Transverse colon (tissue), 4 donors: ENCODE results near the gene UBFD1. TPM values are rescaled to one million over a fixed set of nuclear protein-coding genes. Genes with fewer than 3 reads are reported as not detected.

Experiments
- DNase-seq: peaks from one replicate; pipeline ENCODE4 v3.0.0-alpha.2; 2019
- H3K27ac ChIP-seq, 4 donors: fragments of 200-600 bp; sonication (generic); 2 replicates each; pipeline ENCODE4 v1.5.1; 2016 to 2018; ENCODE audit warnings: inconsistent platforms in 4 of 4
- H3K27me3 ChIP-seq: fragments of 200-600 bp; sonication (generic); 2 replicates; pipeline ENCODE4 v1.5.1; 2017; ENCODE audit warnings: inconsistent platforms
- H3K36me3 ChIP-seq, 4 donors: fragments of 200-600 bp; sonication (generic); 2 replicates each; pipeline ENCODE4 v1.5.1; 2017 to 2019; ENCODE audit warnings: inconsistent platforms in 4 of 4
- H3K4me1 ChIP-seq, 4 donors: fragments of 200-600 bp; sonication (generic); 2 replicates each; pipeline ENCODE4 v1.5.1; 2017 to 2020; ENCODE audit warnings: inconsistent platforms in 4 of 4
- H3K4me3 ChIP-seq, 4 donors: fragments of 200-600 bp; sonication (generic); 1 replicate in 1 of 4; 2 replicates in 3 of 4; pipeline versions ENCODE4 v1.5.1 to v1.6.1; 2017 to 2019; ENCODE audit warnings: inconsistent platforms in 4 of 4
- H3K9me3 ChIP-seq, 2 donors: fragments of 200-600 bp; sonication (generic); 2 replicates each; pipeline ENCODE4 v1.5.1; 2017 to 2019; ENCODE audit warnings: inconsistent platforms in 2 of 2
- EP300 ChIP-seq: sonication (generic); formaldehyde crosslinking; IDR thresholded peaks from one replicate; pipeline ENCODE4 v1.6.1; 2017; ENCODE audit warnings: antibody characterized with exemption, low read depth
- POLR2A ChIP-seq: fragments of 450-650 bp; IDR thresholded peaks from one replicate; pipeline ENCODE4 v1.6.1; 2016; ENCODE audit warnings: antibody characterized with exemption, mild to moderate bottlenecking, moderate library complexity
- POLR2AphosphoS5 ChIP-seq, 3 donors: sonication (generic); formaldehyde crosslinking; IDR thresholded peaks; one replicate each; pipeline ENCODE4 v1.6.1; 2016; ENCODE audit warnings: antibody characterized with exemption in 3 of 3
- WGBS, 2 donors: methylation state at CpG; one replicate each; pipeline ENCODE4 v1.1.5; 2018; ENCODE audit warnings: low coverage in 1 of 2; 5-methylcytosine and 5-hydroxymethylcytosine counted together
- in situ Hi-C, 4 donors: fragments of 200-750 bp; cut with MboI; loops; one replicate each; pipeline versions ENCODE4 v1.15.0 to v1.15.1; 2017; ENCODE audit warnings: low sequenced_read_pairs in 3 of 4, low pct_ligation_motif_present in 1 of 4, low pct_unique_long_range_greater_than_20kb in 1 of 4
- intact Hi-C: fragments of 100-400 bp; cut with DNase I; formaldehyde crosslinking; loops from one replicate; pipeline ENCODE4 v1.15.1; 2023; ENCODE audit warnings: low total_unique reads
- total RNA-seq, 4 donors: library from RNA; depleted of rRNA; stranded (reverse); fragments of >200 nt; gene quantifications; one replicate each; pipeline ENCODE4 v1.1.0, GENCODE V29; 2016
- TF ChIP-seq, protein P1 (sequence below), 5 experiments: fragments of 200-600 bp in 3 of 5; fragments of 450-650 bp in 2 of 5; sonication (generic) in 3 of 5; IDR thresholded peaks; 1 replicate in 2 of 5; 2 replicates in 3 of 5; pipeline ENCODE4 v1.5.1; 2016 to 2017; ENCODE audit warnings: antibody characterized with exemption in 5 of 5, inconsistent platforms in 3 of 5, mild to moderate bottlenecking in 2 of 5, moderate library complexity in 1 of 5

UBFD1 gene
- total RNA-seq, 4 donors from 2014 or later = 34.3 to 186 (median 80.6) TPM

DNA sequence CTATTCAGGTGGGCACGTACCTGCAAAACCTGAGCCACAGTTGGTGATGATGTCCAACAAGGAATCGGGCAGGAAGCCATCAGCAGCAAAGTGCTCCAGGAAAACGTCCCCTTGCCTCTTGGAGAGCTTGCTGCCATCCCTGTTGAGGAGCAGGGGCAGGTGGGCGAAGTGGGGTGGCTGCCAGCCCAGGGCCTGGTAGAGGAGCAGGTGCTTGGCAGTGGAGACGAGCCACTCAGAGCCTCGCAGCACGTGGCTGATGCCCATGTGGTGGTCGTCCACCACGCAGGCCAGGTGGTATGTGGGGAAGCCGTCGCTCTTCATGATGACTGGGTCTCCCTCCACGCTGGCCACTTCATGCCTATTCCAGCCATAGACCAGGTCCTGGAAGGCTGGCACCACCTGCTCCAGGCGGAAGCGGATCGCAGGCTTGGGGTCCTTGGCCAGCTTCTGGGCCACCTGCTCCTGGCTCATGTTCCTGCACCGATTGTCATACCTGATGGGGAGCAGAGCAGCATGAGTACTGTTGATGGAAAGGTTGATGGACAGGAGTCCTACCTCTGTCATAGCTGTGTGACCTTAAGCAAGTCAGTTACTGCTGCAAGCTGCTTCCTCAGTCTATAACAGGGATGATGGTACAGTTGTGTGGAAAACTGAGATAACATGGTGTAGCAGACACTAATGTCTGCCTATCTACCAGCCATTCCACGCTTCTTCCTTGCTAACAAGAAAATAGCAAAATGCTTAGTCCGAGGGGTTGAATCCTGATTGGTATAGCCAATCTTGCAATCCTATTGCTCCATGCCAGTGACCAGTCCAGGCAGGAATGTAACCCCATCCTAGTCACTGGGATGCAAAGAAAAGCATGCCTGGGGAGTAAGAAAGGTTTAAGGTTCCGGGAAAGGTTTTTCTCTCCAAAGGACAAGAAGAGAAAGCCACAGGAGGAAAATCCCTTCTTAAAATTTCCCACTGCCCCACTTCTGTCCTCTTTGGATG, 22.4 kb upstream of the UBFD1 start:
- Histone ChIP-seq H3K4me3 (no peak overlapping the region), H3K36me3 (peaks cover 0 to 36% (median 11%) of the 10 kb centered on the region in 4 donors), H3K4me1 (no peaks in the 10 kb centered on the region), H3K27ac (no peak overlapping the region), H3K9me3 (no peaks in the 10 kb centered on the region), H3K27me3 (no peaks in the 10 kb centered on the region)
- in situ Hi-C loops = no loop called here
- DNase-seq = no peak
- 92 to 100% methylated on average over 3 to 18 of the region's 19 CpGs for WGBS, 2 donors
- intact Hi-C loops = no loop called here
- TF ChIP-seq POLR2AphosphoS5 (IDR thresholded peaks at IDR 0.05) (no peak), POLR2A (no peak), EP300 (no peak)
- TF ChIP-seq, protein P1, sequence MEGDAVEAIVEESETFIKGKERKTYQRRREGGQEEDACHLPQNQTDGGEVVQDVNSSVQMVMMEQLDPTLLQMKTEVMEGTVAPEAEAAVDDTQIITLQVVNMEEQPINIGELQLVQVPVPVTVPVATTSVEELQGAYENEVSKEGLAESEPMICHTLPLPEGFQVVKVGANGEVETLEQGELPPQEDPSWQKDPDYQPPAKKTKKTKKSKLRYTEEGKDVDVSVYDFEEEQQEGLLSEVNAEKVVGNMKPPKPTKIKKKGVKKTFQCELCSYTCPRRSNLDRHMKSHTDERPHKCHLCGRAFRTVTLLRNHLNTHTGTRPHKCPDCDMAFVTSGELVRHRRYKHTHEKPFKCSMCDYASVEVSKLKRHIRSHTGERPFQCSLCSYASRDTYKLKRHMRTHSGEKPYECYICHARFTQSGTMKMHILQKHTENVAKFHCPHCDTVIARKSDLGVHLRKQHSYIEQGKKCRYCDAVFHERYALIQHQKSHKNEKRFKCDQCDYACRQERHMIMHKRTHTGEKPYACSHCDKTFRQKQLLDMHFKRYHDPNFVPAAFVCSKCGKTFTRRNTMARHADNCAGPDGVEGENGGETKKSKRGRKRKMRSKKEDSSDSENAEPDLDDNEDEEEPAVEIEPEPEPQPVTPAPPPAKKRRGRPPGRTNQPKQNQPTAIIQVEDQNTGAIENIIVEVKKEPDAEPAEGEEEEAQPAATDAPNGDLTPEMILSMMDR (IDR thresholded peaks at IDR 0.05) = no peak

DNA sequence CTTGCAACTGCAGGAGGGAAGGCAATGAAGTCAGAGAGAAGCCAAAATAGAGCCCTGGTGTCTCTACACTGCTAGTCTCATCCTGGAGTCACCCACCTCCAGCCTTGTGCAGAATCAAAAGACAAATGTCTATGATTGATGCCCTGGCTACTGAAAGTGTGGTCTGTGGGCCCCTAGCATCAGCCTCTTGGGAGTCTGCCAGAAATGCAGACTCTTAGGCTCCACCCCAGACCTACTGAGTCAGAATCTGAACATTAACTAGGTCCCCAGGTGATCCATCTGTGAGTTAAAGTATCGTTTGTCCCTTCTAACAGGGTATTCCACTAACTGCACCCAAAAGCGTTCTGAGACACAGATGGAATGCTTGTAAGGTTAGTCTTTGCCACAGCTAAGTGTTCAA, 21.6 kb upstream of the UBFD1 start:
- peaks cover 0 to 38% (median 12%) of the 10 kb centered on the region in 4 donors for H3K36me3 ChIP-seq
- in situ Hi-C loops (no loop called here), intact Hi-C loops (no loop called here)
- TF ChIP-seq EP300 (no peak), POLR2AphosphoS5 (IDR thresholded peaks at IDR 0.05) (no peak), POLR2A (no peak)
- TF ChIP-seq, protein P1 (IDR thresholded peaks at IDR 0.05) = no peak
- H3K4me1 ChIP-seq = no peaks in the 10 kb centered on the region
- no peaks in the 10 kb centered on the region for H3K9me3 ChIP-seq
- no peaks in the 10 kb centered on the region for H3K27me3 ChIP-seq
- WGBS, 2 donors = 79% methylated on average over 2 of the region's 2 CpGs; no CpG with 5 or more reads in 1 of the 2 donors
- H3K4me3 ChIP-seq = no peak overlapping the region
- no peak for DNase-seq
- H3K27ac ChIP-seq = no peak overlapping the region

DNA sequence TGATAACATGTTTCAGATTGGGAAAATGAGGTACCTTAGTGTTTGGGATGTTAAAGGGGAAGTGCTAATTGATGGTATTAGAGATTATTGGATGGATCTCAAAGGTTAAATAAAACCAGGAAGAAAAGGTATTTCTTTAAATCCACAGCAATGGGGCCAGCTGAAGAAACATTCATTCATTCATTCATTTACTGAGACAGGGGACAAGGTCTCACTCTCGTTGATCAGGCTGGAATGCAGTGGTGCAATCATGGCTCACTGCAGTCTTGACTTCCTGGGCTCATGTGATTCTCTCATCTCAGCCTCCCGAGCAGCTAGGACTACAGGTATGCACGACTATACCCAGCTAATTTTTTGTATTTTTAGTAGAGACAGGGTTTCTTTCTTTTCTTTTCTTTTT, 20.1 kb upstream of the UBFD1 start:
- TF ChIP-seq EP300 (no peak), POLR2A (no peak), POLR2AphosphoS5 (IDR thresholded peaks at IDR 0.05) (no peak)
- TF ChIP-seq, protein P1 (IDR thresholded peaks at IDR 0.05) = no peak
- intact Hi-C loops (no loop called here), in situ Hi-C loops (no loop called here)
- Histone ChIP-seq H3K4me1 (no peaks in the 10 kb centered on the region), H3K27me3 (no peaks in the 10 kb centered on the region), H3K36me3 (peaks cover 0 to 36% (median 12%) of the 10 kb centered on the region in 4 donors), H3K4me3 (no peak overlapping the region), H3K9me3 (no peaks in the 10 kb centered on the region), H3K27ac (no peak overlapping the region)
- WGBS, 2 donors = 80 to 84% methylated on average over 1 to 3 of the region's 3 CpGs
- DNase-seq = no peak

DNA sequence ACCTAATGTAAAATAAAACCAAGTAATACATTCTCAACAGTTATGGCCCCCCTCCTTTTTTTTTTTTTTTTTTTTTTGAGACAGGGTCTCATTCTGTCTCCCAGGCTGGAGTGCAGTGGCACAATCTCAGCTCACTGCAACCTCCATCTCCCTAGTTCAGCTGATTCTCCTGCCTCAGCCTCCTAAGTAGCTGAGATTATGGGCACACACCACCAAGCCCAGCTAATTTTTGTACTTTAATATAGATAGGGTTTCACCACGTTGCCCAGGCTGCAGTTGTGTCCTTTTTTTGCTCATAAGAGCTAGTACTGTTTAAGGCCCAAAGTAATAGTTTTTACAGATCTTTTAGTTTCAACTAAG, 18.6 kb upstream of the UBFD1 start:
- WGBS, 2 donors = 81 to 100% methylated on average over 1 of the region's 1 CpG
- in situ Hi-C loops = no loop called here
- intact Hi-C loops = no loop called here
- Histone ChIP-seq H3K9me3 (no peaks in the 10 kb centered on the region), H3K36me3 (peaks cover 0 to 23% (median 8%) of the 10 kb centered on the region in 4 donors), H3K27me3 (no peaks in the 10 kb centered on the region), H3K4me3 (no peak overlapping the region), H3K27ac (no peak overlapping the region), H3K4me1 (no peaks in the 10 kb centered on the region)
- no peak for DNase-seq
- TF ChIP-seq POLR2AphosphoS5 (IDR thresholded peaks at IDR 0.05) (no peak), POLR2A (no peak), EP300 (no peak)
- TF ChIP-seq, protein P1 (IDR thresholded peaks at IDR 0.05) = no peak
